Glutamatergic neuron (in vitro differentiated cells): Measurements from ENCODE around the gene TRIM17. TPM values are rescaled to one million over a fixed set of nuclear protein-coding genes. Genes with fewer than 3 reads are reported as not detected.

Source experiments
- DNase-seq: peaks from one replicate; pipeline ENCODE4 v3.0.0; 2022
- H3K27ac Mint-ChIP-seq: one replicate; pipeline ENCODE4 v1.8.0; 2020; ENCODE audit warnings: mild to moderate bottlenecking, mixed read lengths, inconsistent platforms; ENCODE audit not compliant: unreplicated experiment
- H3K27me3 Mint-ChIP-seq: one replicate; pipeline ENCODE4 v1.8.0; 2020; ENCODE audit warnings: mild to moderate bottlenecking, moderate library complexity, mixed read lengths, inconsistent platforms; ENCODE audit not compliant: unreplicated experiment
- H3K36me3 Mint-ChIP-seq: one replicate; pipeline ENCODE4 v1.8.0; 2020; ENCODE audit warnings: mild to moderate bottlenecking, mixed read lengths, inconsistent platforms; ENCODE audit not compliant: unreplicated experiment
- H3K4me1 Mint-ChIP-seq: one replicate; pipeline ENCODE4 v1.8.0; 2020; ENCODE audit warnings: mild to moderate bottlenecking, low read depth, mixed read lengths, inconsistent platforms; ENCODE audit not compliant: unreplicated experiment
- H3K4me3 Mint-ChIP-seq: one replicate; pipeline ENCODE4 v1.8.0; 2020; ENCODE audit warnings: mild to moderate bottlenecking, mixed read lengths, inconsistent platforms; ENCODE audit not compliant: unreplicated experiment
- H3K9me3 Mint-ChIP-seq: one replicate; pipeline ENCODE4 v1.8.0; 2020; ENCODE audit warnings: mild to moderate bottlenecking, moderate library complexity, mixed read lengths, inconsistent platforms; ENCODE audit not compliant: unreplicated experiment
- CTCF ChIP-seq: fragments of 200-600 bp; sonication (generic); IDR thresholded peaks from one replicate; pipeline ENCODE4 v1.5.0; 2021; ENCODE audit not compliant: partially characterized antibody, unreplicated experiment
- total RNA-seq: library from RNA; stranded (reverse); fragmentation: NEBNext Ultra II Directional; extraction: Animal tissue kit (Norgen Biotek cat#: 25700); gene quantifications from one replicate; pipeline ENCODE4 v1.2.1, GENCODE V29; 2021; ENCODE audit not compliant: unreplicated experiment

The TRIM17 gene
- total RNA-seq, 1 donor from 2014 or later = not detected

DNA sequence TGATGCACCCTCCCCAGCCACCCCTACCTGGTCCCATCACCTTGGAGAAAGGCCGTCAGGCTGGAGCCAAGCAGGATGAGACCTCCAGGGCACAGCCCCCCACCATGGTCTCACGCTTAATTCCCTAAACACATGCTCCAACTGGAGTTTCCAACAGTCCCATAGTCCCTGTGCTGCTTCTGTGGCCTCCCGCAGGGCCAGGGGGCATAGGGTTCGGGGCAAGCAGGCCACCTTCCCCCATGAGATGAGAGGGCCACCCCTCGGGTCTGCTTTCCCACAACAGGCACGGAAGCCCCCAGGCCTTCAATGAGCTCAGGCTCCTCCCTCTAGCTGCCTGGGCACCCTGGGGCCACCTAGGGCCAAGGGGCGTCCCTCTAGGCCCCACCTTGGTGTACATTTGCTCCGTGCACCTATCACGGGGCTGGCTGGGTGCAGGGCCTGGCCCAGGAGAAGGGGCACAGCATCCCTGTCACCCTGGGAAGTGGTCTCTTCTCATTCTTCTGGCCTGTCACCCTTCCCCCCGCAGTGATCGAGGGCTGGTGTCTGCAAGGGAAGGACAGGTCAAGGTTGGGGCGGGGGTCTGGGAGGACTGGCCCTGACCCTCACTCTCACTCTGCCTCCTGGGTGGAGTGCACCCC lies 52.5 kb downstream of the TRIM17 start:
- Mint-ChIP-seq H3K27ac (no peak overlapping the region), H3K4me3 (no peak overlapping the region), H3K36me3 (no peaks in the 10 kb centered on the region), H3K9me3 (no peaks in the 10 kb centered on the region), H3K27me3 (peaks cover 4% of the 10 kb centered on the region), H3K4me1 (no peaks in the 10 kb centered on the region)
- TF ChIP-seq CTCF = no peak
- DNase-seq = peak; percentile 15

GRCh38 chr1:228363686-228364067 lies 53.0 kb downstream of the TRIM17 start:
- no peaks in the 10 kb centered on the region for H3K9me3 Mint-ChIP-seq
- H3K36me3 Mint-ChIP-seq = no peaks in the 10 kb centered on the region
- DNase-seq = no peak
- H3K4me1 Mint-ChIP-seq = no peaks in the 10 kb centered on the region
- TF ChIP-seq CTCF = no peak
- no peak overlapping the region for H3K4me3 Mint-ChIP-seq
- H3K27me3 Mint-ChIP-seq = peaks cover 4% of the 10 kb centered on the region
- no peak overlapping the region for H3K27ac Mint-ChIP-seq

- no peak overlapping the region for H3K27ac Mint-ChIP-seq
- H3K4me1 Mint-ChIP-seq = peaks cover under 1% of the 10 kb centered on the region
- peaks cover 4% of the 10 kb centered on the region for H3K27me3 Mint-ChIP-seq
- peaks cover under 1% of the 10 kb centered on the region for H3K9me3 Mint-ChIP-seq
- no peak for TF ChIP-seq CTCF
- H3K36me3 Mint-ChIP-seq = no peaks in the 10 kb centered on the region
- DNase-seq = no peak
- no peak overlapping the region for H3K4me3 Mint-ChIP-seq
Measured at GRCh38 chr1:228362884-228363450, 53.7 kb downstream of the TRIM17 start.

- Mint-ChIP-seq H3K4me1 (peaks cover 6% of the 10 kb centered on the region), H3K9me3 (peaks cover 1% of the 10 kb centered on the region), H3K4me3 (no peak overlapping the region), H3K27ac (no peak overlapping the region), H3K27me3 (peaks cover 4% of the 10 kb centered on the region), H3K36me3 (no peaks in the 10 kb centered on the region)
- DNase-seq = peak; percentile 14
- TF ChIP-seq CTCF = no peak
Measured at GRCh38 chr1:228362141-228362883, 54.3 kb downstream of the TRIM17 start.
